Smooth muscle cell (in vitro differentiated cells): ENCODE data around the gene MSRB1. TPM values are rescaled to one million over a fixed set of nuclear protein-coding genes. Genes with fewer than 3 reads are reported as not detected.

Experiments
- DNase-seq: peaks from one replicate; lab custom pipeline; 2025; ENCODE audit not compliant: unreplicated experiment; lab: John Stamatoyannopoulos, UW
- H2AFZ ChIP-seq: fragments of 200-600 bp; sonication (generic); 2 replicates; pipeline ENCODE4 v1.6.0; 2016; ENCODE audit warnings: antibody characterized with exemption, low read depth, mild to moderate bottlenecking
- H3F3A ChIP-seq: fragments of 200-600 bp; sonication (generic); 2 replicates; pipeline ENCODE4 v1.6.0; 2017; ENCODE audit warnings: antibody characterized with exemption, low read depth
- H3K27ac ChIP-seq: fragments of 200-600 bp; sonication (generic); 2 replicates; pipeline ENCODE4 v1.5.1; 2016; ENCODE audit warnings: low read depth, mild to moderate bottlenecking
- H3K27me3 ChIP-seq: fragments of 200-600 bp; sonication (generic); 2 replicates; pipeline ENCODE4 v1.6.1; 2016; ENCODE audit warnings: low read depth, mild to moderate bottlenecking
- H3K36me3 ChIP-seq: fragments of 200-600 bp; sonication (generic); 2 replicates; pipeline ENCODE4 v1.5.1; 2016; ENCODE audit warnings: low read depth
- H3K4me1 ChIP-seq: fragments of 200-600 bp; sonication (generic); 2 replicates; pipeline ENCODE4 v1.5.1; 2016; ENCODE audit warnings: low read depth
- H3K4me2 ChIP-seq: fragments of 200-600 bp; sonication (generic); 2 replicates; pipeline ENCODE4 v1.6.0; 2016; ENCODE audit warnings: mild to moderate bottlenecking
- H3K4me3 ChIP-seq: fragments of 200-600 bp; sonication (generic); 2 replicates; pipeline ENCODE4 v1.5.1; 2016; ENCODE audit warnings: mild to moderate bottlenecking
- H3K79me2 ChIP-seq: fragments of 200-600 bp; sonication (generic); 2 replicates; pipeline ENCODE4 v1.6.0; 2016; ENCODE audit warnings: low read depth, mild to moderate bottlenecking
- H3K9ac ChIP-seq: fragments of 200-600 bp; sonication (generic); 2 replicates; pipeline ENCODE4 v1.6.0; 2016; ENCODE audit warnings: low read depth
- H3K9me3 ChIP-seq: fragments of 200-600 bp; sonication (generic); replicated peaks from 2 replicates; pipeline ENCODE4 v1.5.1; 2016; ENCODE audit warnings: low read depth
- H4K20me1 ChIP-seq: fragments of 200-600 bp; sonication (generic); 2 replicates; pipeline ENCODE4 v1.6.0; 2016; ENCODE audit warnings: low read depth
- CTCF ChIP-seq: fragments of 200-600 bp; sonication (generic); IDR thresholded peaks from 2 replicates; pipeline ENCODE4 v1.5.1; 2017; ENCODE audit warnings: borderline replicate concordance, mild to moderate bottlenecking, antibody characterized with exemption; ENCODE audit not compliant: insufficient read depth, poor library complexity, severe bottlenecking
- WGBS: methylation state at CpG from one replicate; pipeline ENCODE4 v1.1.7; 2016; ENCODE audit warnings: low lambda C conversion rate; 5-methylcytosine and 5-hydroxymethylcytosine counted together
- polyA plus RNA-seq: library from polyadenylated mRNA; unstranded; fragments of >200 nt; fragmentation: Nextera tagmentation; extraction: Ambion mirVana; gene quantifications from 2 replicates; pipeline ENCODE4 v1.2.1, GENCODE V29; 2016
- total RNA-seq: library from RNA; depleted of rRNA; stranded (reverse); fragments of >200 nt; gene quantifications from 2 replicates; pipeline ENCODE4 v1.2.3, GENCODE V29; 2014

Gene MSRB1
- total and polyA plus RNA-seq, 2 experiments from 2014 or later = 9.9 to 21.8 TPM

DNA sequence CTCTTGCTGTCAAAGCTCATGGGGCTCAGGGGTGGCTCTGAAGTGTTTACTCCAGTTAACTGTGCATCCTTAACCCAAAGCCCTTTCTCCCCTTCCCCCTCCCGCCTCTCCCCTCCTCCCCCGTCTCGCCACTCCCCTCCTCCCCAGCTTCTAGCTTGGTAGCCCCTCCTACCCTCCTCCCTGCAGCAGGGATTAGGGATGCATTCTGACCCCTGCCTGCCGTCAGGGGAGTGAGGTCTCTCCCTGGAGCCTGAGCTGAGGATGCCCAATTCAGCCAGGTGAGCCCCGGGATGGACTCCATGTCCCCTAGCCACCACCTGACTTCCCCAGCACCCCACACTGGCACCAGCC, 26.4 kb downstream of the MSRB1 start:
- no peak overlapping the region for H3K4me2 ChIP-seq
- no peak overlapping the region for H3K4me3 ChIP-seq
- H3K79me2 ChIP-seq = no peaks in the 10 kb centered on the region
- no peak for TF ChIP-seq CTCF
- H2AFZ ChIP-seq = no peak overlapping the region
- no peak overlapping the region for H3K9ac ChIP-seq
- no peak for DNase-seq
- peaks cover 50% of the 10 kb centered on the region for H3K27me3 ChIP-seq
- no peaks in the 10 kb centered on the region for H3F3A ChIP-seq
- H3K27ac ChIP-seq = no peak overlapping the region
- H3K4me1 ChIP-seq = peaks cover 10% of the 10 kb centered on the region
- H4K20me1 ChIP-seq = no peaks in the 10 kb centered on the region
- no peaks in the 10 kb centered on the region for H3K9me3 ChIP-seq
- 50% methylated on average over 1 of the region's 5 CpGs for WGBS
- H3K36me3 ChIP-seq = no peaks in the 10 kb centered on the region

DNA sequence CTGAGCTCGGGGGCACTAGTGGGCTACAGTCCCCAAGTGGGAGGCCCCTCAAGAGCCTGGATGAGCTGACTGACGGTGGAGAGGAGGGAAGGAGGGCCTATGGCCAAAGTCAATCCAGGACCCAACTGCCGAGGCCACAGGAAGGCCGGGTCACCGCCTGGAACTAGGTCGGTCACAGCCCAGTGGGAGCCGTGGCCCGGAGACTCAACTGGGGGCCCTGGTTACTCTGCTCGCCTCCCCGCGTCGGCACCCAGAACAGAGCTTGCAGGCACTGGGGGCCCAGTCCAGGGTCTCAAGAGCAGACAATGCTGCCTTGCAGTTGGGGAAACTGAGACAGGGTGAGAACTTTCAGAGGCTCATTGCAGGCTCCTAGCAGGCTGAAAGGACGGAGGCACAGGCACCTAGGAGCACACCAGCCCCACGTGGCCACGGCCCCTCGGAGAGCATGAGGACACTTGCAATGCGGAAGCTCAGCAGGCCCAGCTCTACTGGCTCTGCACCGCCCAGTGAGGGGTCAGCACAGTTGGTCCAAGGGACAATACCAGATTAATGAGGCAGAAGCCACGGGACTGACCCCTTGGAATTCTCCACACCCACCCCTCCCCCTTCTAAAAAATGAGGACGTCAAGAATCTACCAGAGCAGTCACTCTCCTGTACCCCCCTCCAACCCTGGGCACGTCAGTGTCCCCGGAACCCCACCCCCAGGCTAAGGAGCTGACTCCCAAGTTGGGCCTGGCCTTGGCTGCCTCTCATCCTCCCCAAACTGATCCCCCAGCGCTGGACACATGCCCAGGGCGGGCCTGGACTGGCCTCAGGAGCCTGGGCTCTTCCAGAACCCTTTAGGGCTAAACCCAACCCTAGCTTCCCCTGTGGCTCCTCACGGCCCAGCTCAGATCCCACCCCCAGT, 27.0 kb downstream of the MSRB1 start:
- Histone ChIP-seq H3K4me2 (no peak overlapping the region), H3K9ac (no peak overlapping the region), H3K79me2 (no peaks in the 10 kb centered on the region), H3K27me3 (peaks cover 45% of the 10 kb centered on the region), H3K4me1 (peaks cover 10% of the 10 kb centered on the region), H3F3A (no peaks in the 10 kb centered on the region), H4K20me1 (no peaks in the 10 kb centered on the region), H3K36me3 (no peaks in the 10 kb centered on the region), H3K27ac (no peak overlapping the region), H3K4me3 (no peak overlapping the region), H2AFZ (no peak overlapping the region), H3K9me3 (no peaks in the 10 kb centered on the region)
- WGBS = 83% methylated on average over 25 of the region's 25 CpGs
- DNase-seq = no peak
- TF ChIP-seq CTCF = no peak

- Histone ChIP-seq H2AFZ (no peak overlapping the region), H3K79me2 (no peaks in the 10 kb centered on the region), H3K4me1 (peaks cover 10% of the 10 kb centered on the region), H3K9me3 (no peaks in the 10 kb centered on the region), H3K4me3 (no peak overlapping the region), H4K20me1 (no peaks in the 10 kb centered on the region), H3K4me2 (no peak overlapping the region), H3F3A (no peaks in the 10 kb centered on the region), H3K36me3 (no peaks in the 10 kb centered on the region), H3K27ac (no peak overlapping the region), H3K9ac (no peak overlapping the region), H3K27me3 (peaks cover 37% of the 10 kb centered on the region)
- DNase-seq = no peak
- no peak for TF ChIP-seq CTCF
- WGBS = 84% methylated on average over 8 of the region's 8 CpGs
Measured at GRCh38 chr16:1914988-1915387, 28.0 kb downstream of the MSRB1 start.
